Lung (tissue), 12 donors: ENCODE measurements around the gene PRKN. TPM values are rescaled to one million over a fixed set of nuclear protein-coding genes. Genes with fewer than 3 reads are reported as not detected.

Experiments used
- ATAC-seq: fragments of 200-7000 bp; cut with Tn5 transposase; one replicate; pipeline ENCODE4 v1.9.1; 2020; ENCODE audit warnings: moderate number of reproducible peaks; ENCODE audit not compliant: insufficient read depth, low FRiP score
- DNase-seq, 3 donors: peaks; one replicate each; pipeline ENCODE4 v3.0.0-alpha.2; 2013 to 2017
- H3K27ac ChIP-seq, 2 donors: one replicate each; pipeline ENCODE4 v1.5.1; 2013; ENCODE audit warnings: mild to moderate bottlenecking in 2 of 2, moderate library complexity in 2 of 2, control low read depth in 1 of 2, inconsistent platforms in 1 of 2, low read depth in 1 of 2, low read length in 1 of 2
- H3K27me3 ChIP-seq, 3 donors: one replicate each; pipeline ENCODE4 v1.5.1; 2013; ENCODE audit warnings: low read length in 2 of 3; ENCODE audit not compliant: control insufficient read depth in 3 of 3, insufficient read depth in 3 of 3
- H3K36me3 ChIP-seq, 4 donors: one replicate each; pipeline ENCODE4 v1.5.1; 2013; ENCODE audit warnings: low read length in 4 of 4, mild to moderate bottlenecking in 1 of 4, moderate library complexity in 1 of 4; ENCODE audit not compliant: control insufficient read depth in 4 of 4, insufficient read depth in 4 of 4
- H3K4me1 ChIP-seq, 5 donors: one replicate each; pipeline ENCODE4 v1.5.1; 2013; ENCODE audit warnings: low read length in 5 of 5, mild to moderate bottlenecking in 2 of 5, moderate library complexity in 1 of 5; ENCODE audit not compliant: control insufficient read depth in 5 of 5, insufficient read depth in 5 of 5
- H3K4me3 ChIP-seq: one replicate; pipeline ENCODE4 v1.5.1; 2013; ENCODE audit warnings: mild to moderate bottlenecking, control low read depth, moderate library complexity
- H3K9ac ChIP-seq, 2 donors: one replicate each; pipeline ENCODE4 v1.5.1; 2013; ENCODE audit warnings: low read length in 2 of 2, control low read depth in 1 of 2; ENCODE audit not compliant: insufficient read depth in 1 of 2
- H3K9me3 ChIP-seq, 4 donors: one replicate each; pipeline ENCODE4 v1.5.1; 2013; ENCODE audit warnings: low read length in 3 of 4, mild to moderate bottlenecking in 1 of 4, moderate library complexity in 1 of 4; ENCODE audit not compliant: control insufficient read depth in 4 of 4, insufficient read depth in 3 of 4
- CTCF ChIP-seq: IDR thresholded peaks from 2 replicates; pipeline ENCODE4 v1.5.1; 2012; ENCODE audit warnings: mild to moderate bottlenecking; ENCODE audit errors: control extremely low read depth, extremely low read depth
- WGBS, 2 donors: extraction: QIAGEN DNeasy Blood & Tissue Kit; methylation state at CpG; one replicate each; pipeline ENCODE4 v1.1.7; 2013; 5-methylcytosine and 5-hydroxymethylcytosine counted together
- polyA plus RNA-seq, 2 donors: library from polyadenylated mRNA; stranded (reverse); fragments of 200-250 nt; gene quantifications; one replicate each; pipeline ENCODE4 v1.2.1, GENCODE V29; 2013
- total RNA-seq, 2 donors: library from RNA; depleted of rRNA in 1 of 2; stranded (reverse); fragments of >200 nt in 1 of 2; gene quantifications; one replicate each; pipeline ENCODE4 v1.2.1, GENCODE V29; 2014 to 2021
- donor health status: control.
- donor health status: control.
- donor health status: Bipolar disorder and iron deficiency.
- donor health status: healthy.
- donor health status: DM: yes; HTN: yes; CAD: no.

Gene PRKN
- total and polyA plus RNA-seq, 4 donors: 0.27 to 11.2 (median 3.1) TPM

GRCh38 chr6:162772466-162772865, 44.9 kb upstream of the PRKN start:
- ATAC-seq (no peak), DNase-seq (no peak)
- Histone ChIP-seq H3K4me3 (no peak overlapping the region), H3K4me1 (no peaks in the 10 kb centered on the region), H3K27me3 (no peaks in the 10 kb centered on the region), H3K27ac (no peak overlapping the region), H3K36me3 (no peaks in the 10 kb centered on the region), H3K9ac (no peak overlapping the region), H3K9me3 (no peaks in the 10 kb centered on the region)
- TF ChIP-seq CTCF: no peak

GRCh38 chr6:162770955-162771354, 43.4 kb upstream of the PRKN start:
- Histone ChIP-seq H3K27me3 (no peaks in the 10 kb centered on the region), H3K36me3 (no peaks in the 10 kb centered on the region), H3K9me3 (no peaks in the 10 kb centered on the region), H3K4me3 (no peak overlapping the region), H3K4me1 (no peaks in the 10 kb centered on the region), H3K27ac (no peak overlapping the region), H3K9ac (no peak overlapping the region)
- no peak for TF ChIP-seq CTCF
- 88 to 89% methylated on average over 1 of the region's 1 CpG for WGBS, 2 donors
- no peak for DNase-seq
- no peak for ATAC-seq

- Histone ChIP-seq H3K4me3 (no peak overlapping the region), H3K27ac (no peak overlapping the region), H3K9me3 (no peaks in the 10 kb centered on the region), H3K9ac (no peak overlapping the region), H3K36me3 (no peaks in the 10 kb centered on the region), H3K4me1 (no peaks in the 10 kb centered on the region), H3K27me3 (no peaks in the 10 kb centered on the region)
- no peak for ATAC-seq
- DNase-seq: no peak
- no peak for TF ChIP-seq CTCF
These were observed 42.6 kb upstream of the PRKN start for GRCh38 chr6:162770136-162770535.

- Histone ChIP-seq H3K27me3 (no peaks in the 10 kb centered on the region), H3K9ac (no peak overlapping the region), H3K9me3 (no peaks in the 10 kb centered on the region), H3K36me3 (no peaks in the 10 kb centered on the region), H3K27ac (no peak overlapping the region), H3K4me3 (no peak overlapping the region), H3K4me1 (no peaks in the 10 kb centered on the region)
- no peak for ATAC-seq
- no peak for DNase-seq
- no peak for TF ChIP-seq CTCF
These were observed 26.2 kb upstream of the PRKN start for GRCh38 chr6:162753775-162754174.
